ENCODE results near the gene ABHD17B.

Gene ABHD17B

GRCh38 chr9:71876106-71876505, 34.9 kb downstream of the ABHD17B start:
- DNase-seq: no peak

- no peak for DNase-seq
Observed at GRCh38 chr9:71875345-71875744, 35.6 kb downstream of the ABHD17B start.

GRCh38 chr9:71863631-71864030, 47.4 kb downstream of the ABHD17B start:
- DNase-seq: no peak

- no peak for DNase-seq
Observed at GRCh38 chr9:71861618-71862017, 49.4 kb downstream of the ABHD17B start.

GRCh38 chr9:71859939-71860338, 51.1 kb downstream of the ABHD17B start:
- no peak for DNase-seq

- DNase-seq: no peak
Observed at GRCh38 chr9:71858812-71859211, 52.2 kb downstream of the ABHD17B start.

- DNase-seq: no peak
Observed at GRCh38 chr9:71858102-71858798, 52.7 kb downstream of the ABHD17B start.

GRCh38 chr9:71857159-71857558, 53.8 kb downstream of the ABHD17B start:
- DNase-seq: no peak

GRCh38 chr9:71854811-71855210, 56.2 kb downstream of the ABHD17B start:
- no peak for DNase-seq

GRCh38 chr9:71853084-71853483, 57.9 kb downstream of the ABHD17B start:
- no peak for DNase-seq

GRCh38 chr9:71850996-71851395, 60.0 kb downstream of the ABHD17B start:
- DNase-seq: no peak

GRCh38 chr9:71847892-71848291, 63.1 kb downstream of the ABHD17B start:
- DNase-seq: no peak

- no peak for DNase-seq
Observed at GRCh38 chr9:71844808-71845207, 66.2 kb downstream of the ABHD17B start.

- DNase-seq: no peak
Observed at GRCh38 chr9:71839668-71840067, 71.3 kb downstream of the ABHD17B start.

- DNase-seq: no peak
Observed at GRCh38 chr9:71835596-71835995, 75.4 kb downstream of the ABHD17B start.

GRCh38 chr9:71830929-71831328, 80.1 kb downstream of the ABHD17B start:
- no peak for DNase-seq

GRCh38 chr9:71830153-71830552, 80.8 kb downstream of the ABHD17B start:
- no peak for DNase-seq

GRCh38 chr9:71826279-71826678, 84.7 kb downstream of the ABHD17B start:
- no peak for DNase-seq

GRCh38 chr9:71824257-71824656, 86.7 kb downstream of the ABHD17B start:
- no peak for DNase-seq

- no peak for DNase-seq
Observed at GRCh38 chr9:71822935-71823334, 88.1 kb downstream of the ABHD17B start.

- no peak for DNase-seq
Observed at GRCh38 chr9:71822456-71822855, 88.5 kb downstream of the ABHD17B start.

GRCh38 chr9:71821405-71821804, 89.6 kb downstream of the ABHD17B start:
- no peak for DNase-seq

- DNase-seq: no peak
Observed at GRCh38 chr9:71820403-71820921, 90.5 kb downstream of the ABHD17B start.

GRCh38 chr9:71819115-71819739, 91.8 kb downstream of the ABHD17B start:
- peak; percentile 62 for DNase-seq
